Loucy (cell line): Measurements from ENCODE around the gene PDXP.
A peak's percentile ranks its signal among the peaks of the same experiment; 100 is the strongest.
"Not testable (repeated sequence)": the region's sequence is repeated elsewhere in the genome, so short reads cannot be mapped to it uniquely, and the experiment has no call there.

Experiments
- H2AFZ ChIP-seq: fragments of 200-600 bp; sonication (generic); 2 replicates; pipeline ENCODE4 v1.6.0; 2016; ENCODE audit warnings: antibody characterized with exemption, mild to moderate bottlenecking, low read length, moderate library complexity
- H3F3A ChIP-seq: fragments of 200-600 bp; 2 replicates; pipeline ENCODE4 v1.6.0; 2016; ENCODE audit warnings: antibody characterized with exemption, low read depth, mild to moderate bottlenecking
- H3K27me3 ChIP-seq: fragments of 200-600 bp; sonication (generic); 2 replicates; pipeline ENCODE4 v1.6.1; 2014; ENCODE audit warnings: low read length, mild to moderate bottlenecking; ENCODE audit not compliant: insufficient read depth, poor library complexity, severe bottlenecking
- H3K36me3 ChIP-seq: fragments of 200-600 bp; sonication (generic); 2 replicates; pipeline ENCODE4 v1.6.1; 2016; ENCODE audit warnings: low read length; ENCODE audit not compliant: insufficient read depth
- H3K4me1 ChIP-seq: fragments of 200-600 bp; sonication (generic); 2 replicates; pipeline ENCODE4 v1.5.1; 2014; ENCODE audit warnings: low read length, mild to moderate bottlenecking; ENCODE audit not compliant: insufficient read depth, poor library complexity, severe bottlenecking
- H3K4me2 ChIP-seq: fragments of 200-600 bp; sonication (generic); 2 replicates; pipeline ENCODE4 v1.6.0; 2014; ENCODE audit warnings: antibody characterized with exemption, low read length, low read depth, mild to moderate bottlenecking; ENCODE audit not compliant: poor library complexity, severe bottlenecking
- H3K4me3 ChIP-seq: fragments of 200-600 bp; sonication (generic); 2 replicates; pipeline ENCODE4 v1.5.1; 2014; ENCODE audit warnings: low read length, mild to moderate bottlenecking, mixed read lengths; ENCODE audit not compliant: poor library complexity, severe bottlenecking
- H3K79me2 ChIP-seq: fragments of 200-600 bp; sonication (generic); 2 replicates; pipeline ENCODE4 v1.6.1; 2014; ENCODE audit warnings: low read length; ENCODE audit not compliant: insufficient read depth
- H3K9ac ChIP-seq: fragments of 200-600 bp; sonication (generic); 2 replicates; pipeline ENCODE4 v1.6.0; 2014; ENCODE audit warnings: mild to moderate bottlenecking, low read depth, low read length, moderate library complexity; ENCODE audit not compliant: poor library complexity, severe bottlenecking
- H3K9me2 ChIP-seq: fragments of 200-600 bp; sonication (generic); replicated peaks from 2 replicates; pipeline ENCODE4 v1.6.1; 2016; ENCODE audit warnings: low read depth, low read length, mixed read lengths
- H3K9me3 ChIP-seq: fragments of 200-600 bp; sonication (generic); 2 replicates; pipeline ENCODE4 v1.6.1; 2014; ENCODE audit warnings: mild to moderate bottlenecking, antibody characterized with exemption, low read length, low read depth; ENCODE audit not compliant: insufficient read depth
- H4K20me1 ChIP-seq: fragments of 200-600 bp; sonication (generic); 2 replicates; pipeline ENCODE4 v1.6.0; 2014; ENCODE audit warnings: antibody characterized with exemption, low read length, mild to moderate bottlenecking; ENCODE audit not compliant: insufficient read depth, poor library complexity, severe bottlenecking
- CTCF ChIP-seq: fragments of 200-600 bp; sonication (generic); conservative IDR thresholded peaks from 2 replicates; pipeline ENCODE4 v1.5.1; 2014; ENCODE audit warnings: mild to moderate bottlenecking, antibody characterized with exemption, low read length
- EZH2phosphoT487 ChIP-seq: fragments of 200-600 bp; IDR thresholded peaks from 2 replicates; pipeline ENCODE4 v1.6.1; 2018; ENCODE audit warnings: antibody characterized with exemption, mild to moderate bottlenecking, moderate library complexity, borderline replicate concordance

The PDXP gene

GRCh38 chr22:37654563-37655251, 3.8 kb upstream of the PDXP start:
- peaks cover 11% of the 10 kb centered on the region for H3K79me2 ChIP-seq
- peaks cover 28% of the 10 kb centered on the region; the same call in 1 of the 2 replicates for H3K36me3 ChIP-seq
- no peak overlapping the region for H3K4me3 ChIP-seq
- H3K27me3 ChIP-seq: no peaks in the 10 kb centered on the region
- H3F3A ChIP-seq: no peaks in the 10 kb centered on the region
- no peak overlapping the region for H3K4me2 ChIP-seq
- no peaks in the 10 kb centered on the region for H3K9me2 ChIP-seq
- no peaks in the 10 kb centered on the region for H3K9me3 ChIP-seq
- H2AFZ ChIP-seq: no peak overlapping the region
- peaks cover 6% of the 10 kb centered on the region for H4K20me1 ChIP-seq
- no peak overlapping the region for H3K9ac ChIP-seq
- no peak for TF ChIP-seq EZH2phosphoT487
- TF ChIP-seq CTCF: no peak
- H3K4me1 ChIP-seq: peaks cover 11% of the 10 kb centered on the region

GRCh38 chr22:37655252-37655563, 3.3 kb upstream of the PDXP start:
- Histone ChIP-seq H3K9me3 (no peaks in the 10 kb centered on the region), H3K9me2 (no peaks in the 10 kb centered on the region), H3K79me2 (peaks cover 16% of the 10 kb centered on the region), H3K4me2 (no peak overlapping the region), H2AFZ (no peak overlapping the region), H3K9ac (no peak overlapping the region), H3K4me1 (peaks cover 16% of the 10 kb centered on the region), H3K27me3 (no peaks in the 10 kb centered on the region), H4K20me1 (peaks cover 11% of the 10 kb centered on the region), H3K4me3 (no peak overlapping the region), H3K36me3 (peaks cover 24% of the 10 kb centered on the region; the same call in 1 of the 2 replicates), H3F3A (no peaks in the 10 kb centered on the region)
- TF ChIP-seq CTCF (no peak), EZH2phosphoT487 (no peak)

- peaks cover 28% of the 10 kb centered on the region for H3K4me1 ChIP-seq
- peaks cover 10% of the 10 kb centered on the region; the same call in 1 of the 2 replicates for H3K36me3 ChIP-seq
- H3K9me3 ChIP-seq, H3K4me3 ChIP-seq, H3F3A ChIP-seq, H2AFZ ChIP-seq, H3K9me2 ChIP-seq, H3K9ac ChIP-seq, H3K4me2 ChIP-seq, H3K27me3 ChIP-seq: not testable (repeated sequence)
- peaks cover 23% of the 10 kb centered on the region for H4K20me1 ChIP-seq
- peaks cover 30% of the 10 kb centered on the region for H3K79me2 ChIP-seq
Measured at GRCh38 chr22:37656583-37656982, 1.9 kb upstream of the PDXP start.

- Histone ChIP-seq H3K9me3 (no peaks in the 10 kb centered on the region), H3K9me2 (no peaks in the 10 kb centered on the region), H4K20me1 (peaks cover 33% of the 10 kb centered on the region), H3K79me2 (peaks cover 41% of the 10 kb centered on the region), H2AFZ (peak overlapping the region; percentile 76), H3K27me3 (no peaks in the 10 kb centered on the region), H3K4me2 (peak overlapping the region; percentile 95), H3K36me3 (peaks cover 6% of the 10 kb centered on the region; the same call in 1 of the 2 replicates), H3K9ac (peak overlapping the region; percentile 72), H3K4me1 (peaks cover 36% of the 10 kb centered on the region), H3F3A (no peaks in the 10 kb centered on the region), H3K4me3 (peak overlapping the region; percentile 73)
- no peak for TF ChIP-seq CTCF
Measured at GRCh38 chr22:37657590-37658132, 862 bp upstream of the PDXP start.
